HCT116 (cell line): ENCODE results near the gene SEZ6. TPM values are rescaled to one million over a fixed set of nuclear protein-coding genes. Genes with fewer than 3 reads are reported as not detected.

Source experiments
- ATAC-seq: fragments of 200-7000 bp; cut with Tn5 transposase; 2 replicates; pipeline ENCODE4 v1.9.1; 2020; ENCODE audit warnings: mild to moderate bottlenecking, moderate library complexity
- BruUV-seq: library from RNA; stranded (reverse); fragments of 400-500 nt; replicated peaks from 2 replicates; lab custom pipeline; 2021; lab: Mats Ljungman, UMichigan
- CTCF ChIA-PET: fragments of 300-600 bp; sonication (Branson Sonifier 250); formaldehyde crosslinking; loops from one replicate; lab custom pipeline; 2021; ENCODE audit warnings: antibody characterized with exemption; lab: Charles Lee
- POLR2A ChIA-PET: fragments of 300-600, 350-600 bp; sonication (Branson Sonifier 250); formaldehyde crosslinking; loops from one replicate; lab custom pipeline; 2021; ENCODE audit warnings: antibody characterized with exemption; lab: Charles Lee
- RAD21 ChIA-PET, 2 experiments: fragments of 300-600 bp; sonication (Branson Sonifier 250); formaldehyde crosslinking; loops; one replicate each; lab custom pipeline; 2023; ENCODE audit warnings: low total read pairs in 2 of 2; ENCODE audit not compliant: uncharacterized antibody in 2 of 2, unreplicated experiment in 2 of 2, low non-redundant PET in 1 of 2; lab: Charles Lee
- DNase-seq: peaks from one replicate; pipeline ENCODE4 v3.0.0-alpha.2; 2010; ENCODE audit warnings: low read depth, low spot score
- H2AFZ ChIP-seq: fragments of 200-600 bp; shearing (Covaris generic), sonication (generic); 2 replicates; pipeline ENCODE4 v1.6.1; 2017; ENCODE audit warnings: low read depth, mixed run types, mixed read lengths, antibody characterized with exemption, low read length; ENCODE audit not compliant: poor library complexity, severe bottlenecking
- H3K27ac ChIP-seq: 2 replicates; pipeline ENCODE4 v1.5.1; 2012; ENCODE audit warnings: low read depth, low read length
- H3K27me3 ChIP-seq: fragments of 200-600 bp; sonication (generic); 2 replicates; pipeline ENCODE4 v1.6.1; 2016; ENCODE audit warnings: mixed run types, low read length, mixed read lengths; ENCODE audit not compliant: insufficient read depth
- H3K36me3 ChIP-seq, 2 experiments: fragments of 200-500 bp in 1 of 2; fragments of 200-600 bp in 1 of 2; sonication (Bioruptor generic) in 1 of 2; sonication (generic) in 1 of 2; 2 replicates each; pipeline versions ENCODE4 v1.5.1 to v1.6.1; 2014 to 2016; ENCODE audit warnings: low read length in 2 of 2, inconsistent platforms in 1 of 2, mixed read lengths in 1 of 2, mixed run types in 1 of 2; ENCODE audit not compliant: insufficient read depth in 2 of 2, control insufficient read depth in 1 of 2
- H3K4me1 ChIP-seq, 2 experiments: fragments of 200-600 bp in 1 of 2; sonication (generic) in 1 of 2; 2 replicates each; pipeline versions ENCODE4 v1.5.1 to v1.6.1; 2012 to 2017; ENCODE audit warnings: low read length in 2 of 2, inconsistent platforms in 1 of 2, mild to moderate bottlenecking in 1 of 2, mixed read lengths in 1 of 2, mixed run types in 1 of 2, moderate library complexity in 1 of 2; ENCODE audit not compliant: insufficient read depth in 2 of 2, control insufficient read depth in 1 of 2
- H3K4me2 ChIP-seq: fragments of 200-600 bp; sonication (generic); 2 replicates; pipeline ENCODE4 v1.6.1; 2017; ENCODE audit warnings: mixed run types, low read length, mixed read lengths
- H3K4me3 ChIP-seq, 2 experiments: fragments of 200-600 bp in 1 of 2; sonication (generic) in 1 of 2; replicated peaks in 1 of 2; 2 replicates each; pipeline ENCODE4 v1.5.1; 2011 to 2016; ENCODE audit warnings: low read length in 2 of 2, control low read depth in 1 of 2, low read depth in 1 of 2, mild to moderate bottlenecking in 1 of 2, mixed read lengths in 1 of 2, mixed run types in 1 of 2
- H3K79me2 ChIP-seq: fragments of 200-600 bp; sonication (generic); 2 replicates; pipeline ENCODE4 v1.6.1; 2017; ENCODE audit warnings: mild to moderate bottlenecking, mixed run types, low read length, moderate library complexity, mixed read lengths; ENCODE audit not compliant: insufficient read depth
- H3K9ac ChIP-seq: fragments of 200-600 bp; sonication (generic); 2 replicates; pipeline ENCODE4 v1.6.1; 2016; ENCODE audit warnings: low read length, mixed read lengths
- H3K9me2 ChIP-seq: fragments of 200-600 bp; sonication (generic), shearing (Covaris generic); 2 replicates; pipeline ENCODE4 v1.6.1; 2017; ENCODE audit warnings: mixed run types, mild to moderate bottlenecking, moderate library complexity; ENCODE audit not compliant: insufficient read depth
- H3K9me3 ChIP-seq, 2 experiments: fragments of 200-500 bp in 1 of 2; fragments of 200-600 bp in 1 of 2; sonication (Bioruptor generic) in 1 of 2; sonication (generic) in 1 of 2; 2 replicates each; pipeline ENCODE4 v1.6.1; 2014 to 2017; ENCODE audit warnings: low read length in 2 of 2, mixed read lengths in 2 of 2, inconsistent platforms in 1 of 2, low read depth in 1 of 2, mild to moderate bottlenecking in 1 of 2, mixed run types in 1 of 2, moderate library complexity in 1 of 2; ENCODE audit not compliant: control insufficient read depth in 1 of 2, insufficient read depth in 1 of 2
- H4K20me1 ChIP-seq: fragments of 200-600 bp; sonication (generic), shearing (Covaris generic); 2 replicates; pipeline ENCODE4 v1.6.1; 2017; ENCODE audit warnings: mixed run types, mild to moderate bottlenecking, moderate library complexity; ENCODE audit not compliant: insufficient read depth
- FOSL1 ChIP-seq: IDR thresholded peaks from 2 replicates; pipeline ENCODE4 v1.6.1; 2012; ENCODE audit warnings: low read depth
- TCF7L2 ChIP-seq: IDR thresholded peaks from 2 replicates; pipeline ENCODE4 v1.7.0; 2011; ENCODE audit warnings: borderline replicate concordance, inconsistent platforms; ENCODE audit not compliant: insufficient read depth, insufficient read length; ENCODE audit errors: extremely low read depth
- YY1 ChIP-seq: IDR thresholded peaks from 2 replicates; pipeline ENCODE4 v1.6.1; 2011; ENCODE audit warnings: low read length, low read depth, moderate library complexity, mild to moderate bottlenecking; ENCODE audit not compliant: insufficient replicate concordance; ENCODE audit errors: extremely low read depth
- intact Hi-C: fragments of 100-400 bp; cut with micrococcal nuclease; formaldehyde crosslinking; loops from 2 replicates; pipeline ENCODE4 v1.10.0; 2022
- total RNA-seq: library from RNA; stranded (reverse); gene quantifications from one replicate; pipeline ENCODE4 v1.2.1, GENCODE V29; 2021; ENCODE audit not compliant: unreplicated experiment
- TF ChIP-seq, protein P1 (sequence below), 3 experiments: fragments of 200-600 bp in 1 of 3; sonication (generic) in 1 of 3; IDR thresholded peaks in 2 of 3; conservative IDR thresholded peaks in 1 of 3; 2 replicates each; pipeline ENCODE4 v1.5.1; 2012 to 2017; ENCODE audit warnings: low read depth in 2 of 3, low read length in 2 of 3, antibody characterized with exemption in 1 of 3, borderline replicate concordance in 1 of 3, control low read depth in 1 of 3, mild to moderate bottlenecking in 1 of 3, mixed read lengths in 1 of 3, mixed run types in 1 of 3, moderate library complexity in 1 of 3; ENCODE audit not compliant: insufficient read depth in 1 of 3

Gene SEZ6
- total RNA-seq, 1 experiment from 2014 or later: 0.22 TPM

DNA sequence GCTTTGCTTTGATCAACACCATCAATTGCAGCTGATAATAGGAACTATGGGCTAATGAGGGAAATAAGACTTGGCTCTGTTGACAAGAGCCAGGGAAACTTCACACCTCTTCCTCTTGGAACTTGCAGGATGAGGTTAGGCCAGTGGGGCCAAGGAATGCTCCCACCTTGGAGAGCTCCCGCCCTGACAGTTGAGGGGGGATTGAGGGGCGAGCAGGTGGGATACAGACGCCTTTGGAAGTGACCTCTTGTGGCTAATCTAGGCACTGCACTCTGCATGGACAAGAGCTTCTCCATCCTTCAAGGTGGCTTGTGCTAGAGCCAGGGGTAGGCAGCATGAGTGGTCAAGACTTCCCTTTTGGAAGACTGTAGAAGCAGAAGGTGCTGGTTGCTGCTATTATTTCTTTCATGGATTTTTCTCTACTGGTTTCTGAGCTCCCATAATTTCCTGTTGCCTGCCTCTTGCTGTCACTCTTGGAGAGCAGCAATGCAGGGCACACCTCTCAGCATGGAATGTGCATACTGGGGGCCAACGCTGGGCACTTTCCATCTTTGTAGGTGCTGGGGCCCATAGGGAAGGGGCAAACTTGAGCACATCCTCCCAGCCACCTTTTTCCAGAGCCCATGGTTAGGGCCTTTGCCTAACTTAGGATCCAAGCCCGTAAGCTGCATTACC is 52.3 kb downstream of the SEZ6 start:
- intact Hi-C loops: loop anchor here (2.0 kb wide), 2 partner anchors 227 to 235 kb away; partner anchors contain the start of genes RPL23A and TLCD1
- no peaks in the 10 kb centered on the region for H3K27me3 ChIP-seq
- ATAC-seq (no peak), DNase-seq (peak; percentile 45)
- no peak overlapping the region for H3K4me3 ChIP-seq
- H3K9ac ChIP-seq: no peak overlapping the region
- no peaks in the 10 kb centered on the region for H3K9me2 ChIP-seq
- H3K4me1 ChIP-seq: peaks cover 9 to 22% of the 10 kb centered on the region in 2 experiments
- peaks cover 23% of the 10 kb centered on the region for H3K79me2 ChIP-seq
- peak overlapping the region; percentile 90 for H3K4me2 ChIP-seq
- TF ChIP-seq FOSL1 (no peak), TCF7L2 (peak; percentile 8), YY1 (peak; percentile 7)
- TF ChIP-seq, protein P1, sequence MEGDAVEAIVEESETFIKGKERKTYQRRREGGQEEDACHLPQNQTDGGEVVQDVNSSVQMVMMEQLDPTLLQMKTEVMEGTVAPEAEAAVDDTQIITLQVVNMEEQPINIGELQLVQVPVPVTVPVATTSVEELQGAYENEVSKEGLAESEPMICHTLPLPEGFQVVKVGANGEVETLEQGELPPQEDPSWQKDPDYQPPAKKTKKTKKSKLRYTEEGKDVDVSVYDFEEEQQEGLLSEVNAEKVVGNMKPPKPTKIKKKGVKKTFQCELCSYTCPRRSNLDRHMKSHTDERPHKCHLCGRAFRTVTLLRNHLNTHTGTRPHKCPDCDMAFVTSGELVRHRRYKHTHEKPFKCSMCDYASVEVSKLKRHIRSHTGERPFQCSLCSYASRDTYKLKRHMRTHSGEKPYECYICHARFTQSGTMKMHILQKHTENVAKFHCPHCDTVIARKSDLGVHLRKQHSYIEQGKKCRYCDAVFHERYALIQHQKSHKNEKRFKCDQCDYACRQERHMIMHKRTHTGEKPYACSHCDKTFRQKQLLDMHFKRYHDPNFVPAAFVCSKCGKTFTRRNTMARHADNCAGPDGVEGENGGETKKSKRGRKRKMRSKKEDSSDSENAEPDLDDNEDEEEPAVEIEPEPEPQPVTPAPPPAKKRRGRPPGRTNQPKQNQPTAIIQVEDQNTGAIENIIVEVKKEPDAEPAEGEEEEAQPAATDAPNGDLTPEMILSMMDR (IDR thresholded peaks at IDR 0.05 in 2 of 3, conservative IDR thresholded peaks at IDR 0.05 in 1 of 3; ENCODE audit: borderline replicate concordance in 1 of 3, insufficient read depth in 1 of 3, low read depth in 2 of 3, low read length in 2 of 3): peak in 2 of 3 experiments; percentile 88 to 92; a peak in 5 of 6 replicates
- ChIA-PET CTCF (interaction anchor here (0.8 to 4.0 kb wide), 13 partner anchors 10 to 309 kb away, joined by 3 to 68 read pairs (median 4); partner anchors contain the start of genes BLTP2, NEK8, RPL23A and TLCD1), POLR2A (interaction anchor here (0.6 to 1.3 kb wide), 4 partner anchors 11 to 234 kb away, joined by 3 to 5 read pairs (median 4); partner anchors contain the start of genes NEK8, RPL23A and TLCD1), RAD21 (interaction anchor here (1.1 to 1.4 kb wide), 4 partner anchors 12 to 227 kb away, joined by 3 to 5 read pairs (median 3); partner anchors contain the start of gene TLCD1 (in 1 of the 2))
- no peaks in the 10 kb centered on the region for H3K36me3 ChIP-seq
- H2AFZ ChIP-seq: no peak overlapping the region
- no peaks in the 10 kb centered on the region for H4K20me1 ChIP-seq
- BruUV-seq: no TSS peak
- H3K27ac ChIP-seq: no peak overlapping the region
- no peaks in the 10 kb centered on the region for H3K9me3 ChIP-seq
